ENCODE results near the gene CEACAM8. TPM values are rescaled to one million over a fixed set of nuclear protein-coding genes. Genes with fewer than 3 reads are reported as not detected.

The CEACAM8 gene
- total RNA-seq, 1 experiment from 2014 or later = not detected

- ChIA-PET POLR2A (no interaction called here), RAD21 (ENCODE audit: low non-redundant PET in 1 of 2, low total read pairs in 2 of 2, uncharacterized antibody in 2 of 2, unreplicated experiment in 2 of 2) (no interaction called here), CTCF (no interaction called here)
- BruUV-seq (replicated peaks) = no TSS peak
- no peaks in the 10 kb centered on the region for H3K27me3 ChIP-seq (ENCODE audit: insufficient read depth, low read length)
- no peaks in the 10 kb centered on the region for H3K79me2 ChIP-seq (ENCODE audit: insufficient read depth, low read length)
- no peaks in the 10 kb centered on the region for H4K20me1 ChIP-seq (ENCODE audit: insufficient read depth)
- TF ChIP-seq EZH2phosphoT487 (IDR thresholded peaks at IDR 0.05; ENCODE audit: borderline replicate concordance) = no peak
- TF ChIP-seq YY1 (IDR thresholded peaks at IDR 0.05; ENCODE audit: extremely low read depth, insufficient replicate concordance, low read depth, low read length) = no peak
- TF ChIP-seq CBX3 (IDR thresholded peaks at IDR 0.05; ENCODE audit: low read depth) = no peak
- no peak for TF ChIP-seq FOSL1 (IDR thresholded peaks at IDR 0.05; ENCODE audit: low read depth)
- TF ChIP-seq MAX (IDR thresholded peaks at IDR 0.05) = no peak
- TF ChIP-seq REST (IDR thresholded peaks at IDR 0.05; ENCODE audit: low read depth) = no peak
- no peak for TF ChIP-seq ZBTB33 (IDR thresholded peaks at IDR 0.05; ENCODE audit: extremely low read depth, insufficient replicate concordance, low read length)
- no peak for TF ChIP-seq ATF3 (IDR thresholded peaks at IDR 0.05)
- TF ChIP-seq ELF1 (IDR thresholded peaks at IDR 0.05; ENCODE audit: borderline replicate concordance, low read depth) = no peak
- no peak for TF ChIP-seq SP1 (IDR thresholded peaks at IDR 0.05; ENCODE audit: low read depth)
- TF ChIP-seq POLR2A (IDR thresholded peaks at IDR 0.05; ENCODE audit: borderline replicate concordance, extremely low read depth, insufficient read depth, insufficient read length) = no peak
- TF ChIP-seq CEBPB (IDR thresholded peaks at IDR 0.05; ENCODE audit: low read depth) = no peak
- TF ChIP-seq RAD21 (IDR thresholded peaks at IDR 0.05; ENCODE audit: low read depth) = no peak
- no peak for TF ChIP-seq ZFX (IDR thresholded peaks at IDR 0.05)
- no peak for TF ChIP-seq EZH2 (IDR thresholded peaks at IDR 0.05)
- TF ChIP-seq CTCF (IDR thresholded peaks at IDR 0.05 in 2 of 3, conservative IDR thresholded peaks at IDR 0.05 in 1 of 3; ENCODE audit: borderline replicate concordance in 1 of 3, insufficient read depth in 1 of 3, low read depth in 2 of 3, low read length in 2 of 3) = no peak
- no peak for TF ChIP-seq EGR1 (IDR thresholded peaks at IDR 0.05; ENCODE audit: low read depth)
- TF ChIP-seq JUND (IDR thresholded peaks at IDR 0.05) = no peak
- intact Hi-C loops (cut with micrococcal nuclease) = no loop called here
- no peak overlapping the region for H3K4me3 ChIP-seq (replicated peaks in 1 of 2; ENCODE audit: low read depth in 1 of 2, low read length in 2 of 2)
- H3K4me2 ChIP-seq (ENCODE audit: low read length) = no peak overlapping the region
- H3K27ac ChIP-seq (ENCODE audit: low read depth, low read length) = no peak overlapping the region
- H3K9me2 ChIP-seq (ENCODE audit: insufficient read depth) = no peaks in the 10 kb centered on the region
- ATAC-seq = no peak
- no peaks in the 10 kb centered on the region for H3K9me3 ChIP-seq (ENCODE audit: control insufficient read depth in 1 of 2, insufficient read depth in 1 of 2, low read depth in 1 of 2, low read length in 2 of 2)
- H3K4me1 ChIP-seq (ENCODE audit: control insufficient read depth in 1 of 2, insufficient read depth in 2 of 2, low read length in 2 of 2) = no peaks in the 10 kb centered on the region
- no peak for DNase-seq (ENCODE audit: low read depth, low spot score)
- no peaks in the 10 kb centered on the region for H3K36me3 ChIP-seq (ENCODE audit: control insufficient read depth in 1 of 2, insufficient read depth in 2 of 2, low read length in 2 of 2)
- no peak overlapping the region for H3K9ac ChIP-seq (ENCODE audit: low read length)
- H2AFZ ChIP-seq (ENCODE audit: low read depth, low read length, poor library complexity, severe bottlenecking) = no peak overlapping the region
Observed at GRCh38 chr19:42538841-42539709, 55.6 kb downstream of the CEACAM8 start.

Data from HCT116 (cell line).